GM12878 (cell line): Measurements from ENCODE around the gene RRN3. TPM values are rescaled to one million over a fixed set of nuclear protein-coding genes. Genes with fewer than 3 reads are reported as not detected.

Source experiments
- ATAC-seq: fragments of 200-7000 bp; cut with Tn5 transposase; 3 replicates; pipeline ENCODE4 v1.9.1; 2020; ENCODE audit warnings: mild to moderate bottlenecking, moderate library complexity
- BruUV-seq: library from RNA; stranded (reverse); fragments of 400-500 nt; replicated peaks from 2 replicates; lab custom pipeline; 2021; lab: Mats Ljungman, UMichigan
- CTCF ChIA-PET: fragments of 300-600 bp; sonication (Branson Sonifier 250); formaldehyde crosslinking; extraction: SDS; loops from one replicate; lab custom pipeline; 2021; ENCODE audit warnings: inconsistent platforms; lab: Yijun Ruan, JAX
- POLR2A ChIA-PET: fragments of 350-600 bp; formaldehyde crosslinking; extraction: SDS; loops from one replicate; lab custom pipeline; 2021; ENCODE audit warnings: inconsistent platforms; lab: Charles Lee
- RAD21 ChIA-PET: fragments of 300-600 bp; sonication (Branson Sonifier 250); formaldehyde crosslinking; loops from one replicate; lab custom pipeline; 2023; ENCODE audit warnings: antibody characterized with exemption; ENCODE audit not compliant: unreplicated experiment; lab: Charles Lee
- SMC1A ChIA-PET: fragments of 300-600 bp; sonication (Branson Sonifier 250); formaldehyde crosslinking; loops from one replicate; lab custom pipeline; 2023; ENCODE audit not compliant: unreplicated experiment, uncharacterized antibody; lab: Charles Lee
- DNase-seq: peaks from one replicate; pipeline ENCODE4 v3.0.0-alpha.2; 2011; ENCODE audit warnings: low read depth, low spot score
- FAIRE-seq: peaks from 3 replicates; lab custom pipeline; 2011; peaks lifted over from hg19 to GRCh38; lab: Jason Lieb, UNC
- H2AFZ ChIP-seq: 2 replicates; pipeline ENCODE4 v1.6.0; 2011; ENCODE audit warnings: low read depth, low read length, control low read depth; ENCODE audit not compliant: control insufficient read depth
- H3K27ac ChIP-seq: 2 replicates; pipeline ENCODE4 v1.5.1; 2011; ENCODE audit warnings: control low read depth; ENCODE audit not compliant: control insufficient read depth, insufficient read depth
- H3K27me3 ChIP-seq, 2 experiments: replicated peaks in 1 of 2; 2 replicates each; pipeline versions ENCODE4 v1.6.0 to v1.6.1; 2011; ENCODE audit warnings: low read length in 1 of 2; ENCODE audit not compliant: control insufficient read depth in 2 of 2, insufficient read depth in 2 of 2
- H3K36me3 ChIP-seq, 2 experiments: 2 replicates each; pipeline ENCODE4 v1.5.1; 2011; ENCODE audit warnings: low read length in 1 of 2; ENCODE audit not compliant: control insufficient read depth in 2 of 2, insufficient read depth in 2 of 2
- H3K4me1 ChIP-seq: 2 replicates; pipeline ENCODE4 v1.6.1; 2011; ENCODE audit warnings: mild to moderate bottlenecking, low read length, moderate library complexity, mixed read lengths; ENCODE audit not compliant: control insufficient read depth, insufficient read depth
- H3K4me2 ChIP-seq: 2 replicates; pipeline ENCODE4 v1.6.0; 2011; ENCODE audit warnings: control low read depth; ENCODE audit not compliant: control insufficient read depth, insufficient read depth
- H3K4me3 ChIP-seq: fragments of 200-600 bp; sonication (generic); 2 replicates; pipeline ENCODE4 v1.5.1; 2016
- H3K79me2 ChIP-seq: 2 replicates; pipeline ENCODE4 v1.6.0; 2011; ENCODE audit warnings: low read length; ENCODE audit not compliant: control insufficient read depth, insufficient read depth
- H3K9ac ChIP-seq: 2 replicates; pipeline ENCODE4 v1.8.0; 2011; ENCODE audit warnings: low read length, control low read depth, mixed read lengths; ENCODE audit not compliant: control insufficient read depth, insufficient read depth
- H3K9me3 ChIP-seq: replicated peaks from 3 replicates; pipeline ENCODE4 v1.5.1; 2011; ENCODE audit warnings: mild to moderate bottlenecking, low read length; ENCODE audit not compliant: control insufficient read depth, insufficient read depth
- H4K20me1 ChIP-seq: 2 replicates; pipeline ENCODE4 v1.6.0; 2011; ENCODE audit not compliant: control insufficient read depth, insufficient read depth
- ATF7 ChIP-seq: fragments of 450-650 bp; IDR thresholded peaks from 2 replicates; pipeline ENCODE4 v1.6.1; 2016; ENCODE audit warnings: low read depth, mild to moderate bottlenecking
- BACH1 ChIP-seq: fragments of 450-650 bp; IDR thresholded peaks from 2 replicates; pipeline ENCODE4 v1.6.1; 2017; ENCODE audit warnings: mild to moderate bottlenecking, borderline replicate concordance
- EED ChIP-seq: sonication (generic); IDR thresholded peaks from 2 replicates; pipeline ENCODE4 v1.6.1; 2016; ENCODE audit warnings: antibody characterized with exemption, low read depth
- ESRRA ChIP-seq: IDR thresholded peaks from 2 replicates; pipeline ENCODE4 v1.6.1; 2012; ENCODE audit warnings: mild to moderate bottlenecking, low read length, improper control_type of control experiment
- LARP7 ChIP-seq: fragments of 450-650 bp; IDR thresholded peaks from 2 replicates; pipeline ENCODE4 v1.6.1; 2017; ENCODE audit warnings: mild to moderate bottlenecking
- MYC ChIP-seq: IDR thresholded peaks from 2 replicates; pipeline ENCODE4 v1.6.1; 2011; ENCODE audit warnings: mild to moderate bottlenecking, low read length, moderate library complexity, inconsistent platforms; ENCODE audit not compliant: insufficient read depth, insufficient replicate concordance, insufficient read length, severe bottlenecking
- NKRF ChIP-seq: fragments of 450-650 bp; conservative IDR thresholded peaks from 2 replicates; pipeline ENCODE4 v1.6.1; 2017; ENCODE audit warnings: mild to moderate bottlenecking, moderate library complexity
- POLR2AphosphoS2 ChIP-seq: IDR thresholded peaks from 2 replicates; pipeline ENCODE4 v1.6.1; 2011; ENCODE audit warnings: low read depth, mild to moderate bottlenecking, low read length, improper control_type of control experiment, moderate library complexity
- RB1 ChIP-seq: fragments of 450-650 bp; formaldehyde crosslinking; IDR thresholded peaks from 2 replicates; pipeline ENCODE4 v1.6.1; 2017; ENCODE audit warnings: mild to moderate bottlenecking, borderline replicate concordance
- ZNF687 ChIP-seq: fragments of 450-650 bp; IDR thresholded peaks from 2 replicates; pipeline ENCODE4 v1.6.1; 2017; ENCODE audit warnings: mild to moderate bottlenecking, moderate library complexity
- ZZZ3 ChIP-seq: IDR thresholded peaks from 2 replicates; pipeline ENCODE4 v1.6.1; 2011; ENCODE audit warnings: low read depth; ENCODE audit not compliant: control insufficient read depth, insufficient read length
- WGBS: methylation state at CpG from one replicate; pipeline ENCODE4 v1.1.6; 2016; ENCODE audit warnings: low lambda C conversion rate; ENCODE audit not compliant: insufficient replicate concordance, insufficient coverage; ENCODE audit errors: missing lambda C conversion rate; 5-methylcytosine and 5-hydroxymethylcytosine counted together
- in situ Hi-C: fragments of 300-500 bp; cut with MboI; formaldehyde crosslinking; loops from 9 replicates; pipeline ENCODE4 v1.14.3; 2018; ENCODE audit warnings: mixed read lengths
- intact Hi-C: fragments of 100-400 bp; cut with micrococcal nuclease; formaldehyde crosslinking; loops from one replicate; pipeline ENCODE4 v1.14.2; 2022; ENCODE audit not compliant: unreplicated experiment
- polyA plus RNA-seq, 11 experiments: library from polyadenylated mRNA; depleted of rRNA in 4 of 11; unstranded in 6 of 11; stranded (reverse) in 5 of 11; fragments of >200 nt; fragmentation: Nextera tagmentation in 4 of 11; fragmentation: Illumina TruSeq in 1 of 11; extraction: Ambion mirVana in 4 of 11; extraction: Trizol in 1 of 11; gene quantifications; 1 replicate in 1 of 11; 2 replicates in 10 of 11; pipeline versions ENCODE4 v1.2.1 to v1.2.3, GENCODE V29; 2011 to 2016; ENCODE audit warnings: inconsistent platforms in 2 of 11, missing spikeins in 2 of 11, low read depth in 1 of 11
- total RNA-seq, 4 experiments: library from RNA; depleted of rRNA in 3 of 4; stranded (reverse); fragments of >200 nt in 3 of 4; fragmentation: Illumina TruSeq in 1 of 4; extraction: Trizol in 1 of 4; gene quantifications; 2 replicates each; pipeline versions ENCODE4 v1.2.1 to v1.2.3, GENCODE V29; 2013 to 2021

RRN3 gene
- total and polyA plus RNA-seq, 10 of the 15 experiments (the other 5 are each of a cell fraction or from before 2014, with no cell fraction given): 21.9 to 55.5 (median 33.2) TPM

DNA sequence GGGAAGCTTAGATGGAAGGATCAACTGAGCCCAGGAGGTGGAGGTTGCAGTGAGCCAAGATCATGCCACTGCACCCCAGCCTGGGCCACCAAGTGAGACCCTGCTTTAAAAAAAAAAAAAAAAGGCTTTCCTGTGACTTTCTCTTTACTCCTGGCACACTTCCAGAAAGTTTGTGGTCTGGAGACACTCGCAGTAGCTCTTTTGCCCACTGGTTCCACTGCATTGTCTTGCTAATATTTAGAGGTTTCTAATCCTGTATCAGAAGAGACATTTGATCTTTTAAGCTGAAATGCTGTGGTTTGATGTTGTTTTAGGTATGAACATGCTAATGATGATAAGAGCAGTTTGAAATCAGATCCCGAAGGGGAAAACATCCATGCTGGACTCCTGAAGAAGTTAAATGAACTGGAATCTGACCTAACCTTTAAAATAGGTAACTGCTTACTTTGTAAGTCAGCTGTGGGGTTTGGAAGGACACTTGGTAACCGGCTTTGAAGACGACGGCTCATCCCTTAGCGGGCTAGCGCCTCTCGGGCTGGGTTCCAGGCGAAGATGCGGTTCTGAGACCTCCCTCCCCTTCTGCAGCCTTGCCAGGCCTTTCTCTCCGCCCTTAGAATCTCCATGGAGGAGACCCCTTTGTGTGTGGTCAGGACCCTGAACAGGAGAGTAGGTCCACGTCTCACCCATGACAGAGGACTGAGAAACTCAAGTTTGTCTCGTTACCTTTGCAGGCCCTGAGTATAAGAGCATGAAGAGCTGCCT is 61.3 kb downstream of the RRN3 start:
- CTCF ChIA-PET: no interaction called here

More for the DNA sequence above, 61.3 kb downstream of the RRN3 start:
- Histone ChIP-seq H3K4me2 (no peak overlapping the region), H3K9ac (no peak overlapping the region), H4K20me1 (no peaks in the 10 kb centered on the region), H3K9me3 (no peaks in the 10 kb centered on the region), H3K79me2 (no peaks in the 10 kb centered on the region), H3K4me1 (no peaks in the 10 kb centered on the region), H3K27me3 (no peaks in the 10 kb centered on the region), H3K36me3 (peaks cover 27 to 29% of the 10 kb centered on the region in 2 experiments), H3K4me3 (no peak overlapping the region), H3K27ac (no peak overlapping the region), H2AFZ (no peak overlapping the region)
- in situ Hi-C loops (no loop called here), intact Hi-C loops (no loop called here)
- RAD21 ChIA-PET: no interaction called here
- FAIRE-seq (no peak), DNase-seq (no peak), ATAC-seq (no peak)
- no TSS peak for BruUV-seq
- POLR2A ChIA-PET: interaction anchor here (1.1 kb wide), 1 partner anchor 17 kb away, joined by 3 read pairs; no protein-coding TSS in a partner anchor
- SMC1A ChIA-PET: interaction anchor here (1.8 kb wide), 1 partner anchor 9 kb away, joined by 7 read pairs; no protein-coding TSS in a partner anchor
- WGBS: 94% methylated on average over 13 of the region's 13 CpGs
- TF ChIP-seq EED: no peak
- no peak for TF ChIP-seq MYC
- TF ChIP-seq ESRRA: no peak
- TF ChIP-seq ATF7: no peak
- TF ChIP-seq LARP7: no peak
- no peak for TF ChIP-seq ZZZ3
- TF ChIP-seq BACH1: no peak
- TF ChIP-seq ZNF687: no peak
- no peak for TF ChIP-seq POLR2AphosphoS2
- no peak for TF ChIP-seq RB1
- TF ChIP-seq NKRF: no peak
- TF ChIP-seq, all 136 proteins: peak for 0
